Lung microvascular endothelial cell (primary cell): Measurements from ENCODE around the gene ETFA. TPM values are rescaled to one million over a fixed set of nuclear protein-coding genes. Genes with fewer than 3 reads are reported as not detected.

Experiments
- DNase-seq, 2 donors: peaks; one replicate each; pipeline versions ENCODE4 v3.0.0 to v3.0.0-alpha.2; 2010; ENCODE audit warnings: low read depth in 2 of 2
- total RNA-seq: library from RNA; depleted of rRNA; stranded (reverse); fragments of >200 nt; gene quantifications from 2 replicates; pipeline ENCODE4 v1.2.1, GENCODE V29; 2014

Gene ETFA
- total RNA-seq, 1 donor from 2014 or later: 158 TPM

DNA sequence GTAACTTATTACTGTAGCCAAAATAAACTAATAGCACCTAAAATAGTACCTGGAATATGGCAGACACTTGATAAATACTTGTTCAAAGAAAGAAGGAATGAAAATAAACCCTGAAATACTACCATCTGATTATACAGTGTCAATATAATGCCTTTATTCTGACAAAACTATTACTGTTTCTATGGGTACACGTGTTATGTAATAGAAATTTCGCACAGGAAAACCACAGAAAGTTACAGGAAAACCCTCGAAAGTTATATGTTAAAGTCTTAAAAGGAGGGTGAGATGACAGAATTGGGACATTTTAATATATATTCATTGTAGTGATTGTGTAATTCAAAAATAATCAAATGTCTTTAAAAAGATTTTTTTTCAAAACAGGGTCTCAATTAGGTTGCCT is 28.8 kb downstream of the ETFA start:
- DNase-seq: no peak

DNA sequence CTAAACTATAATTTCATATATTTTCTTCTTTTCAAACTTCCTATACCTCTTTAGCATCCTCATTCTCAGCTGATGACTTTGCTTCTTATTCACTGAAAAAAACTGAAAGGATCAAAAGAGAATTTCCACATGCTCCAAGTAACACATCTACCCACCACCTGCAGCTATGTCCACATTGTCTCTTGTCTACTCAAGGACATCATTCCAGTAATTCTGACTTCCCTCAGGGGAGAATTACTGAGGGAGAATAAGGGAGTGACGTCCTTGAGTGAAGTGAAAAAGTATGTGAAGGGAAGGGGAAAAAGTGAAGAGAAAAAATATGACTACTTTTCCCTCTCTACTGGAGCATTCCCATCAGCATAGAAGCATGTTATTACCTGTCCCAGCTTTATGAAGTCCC is 32.6 kb downstream of the ETFA start:
- DNase-seq: no peak

DNA sequence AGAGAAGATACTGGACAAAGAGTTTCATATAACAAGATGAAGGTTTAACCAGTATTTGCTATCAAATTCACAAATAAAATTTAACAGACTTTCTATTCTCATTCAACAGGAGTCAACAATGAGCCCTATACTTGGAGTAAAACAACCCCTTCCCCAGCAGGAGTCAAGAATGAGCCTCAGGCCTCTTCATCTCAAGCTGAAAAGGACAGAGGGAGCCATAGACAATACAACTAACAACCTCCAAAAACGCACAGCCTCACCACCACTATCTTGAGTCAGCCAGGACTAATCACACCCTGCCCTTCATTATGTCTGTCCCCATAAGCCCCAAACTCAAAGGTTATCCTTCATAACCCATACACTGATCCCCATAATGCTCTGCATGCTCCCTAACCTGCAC is 36.4 kb downstream of the ETFA start:
- no peak for DNase-seq

DNA sequence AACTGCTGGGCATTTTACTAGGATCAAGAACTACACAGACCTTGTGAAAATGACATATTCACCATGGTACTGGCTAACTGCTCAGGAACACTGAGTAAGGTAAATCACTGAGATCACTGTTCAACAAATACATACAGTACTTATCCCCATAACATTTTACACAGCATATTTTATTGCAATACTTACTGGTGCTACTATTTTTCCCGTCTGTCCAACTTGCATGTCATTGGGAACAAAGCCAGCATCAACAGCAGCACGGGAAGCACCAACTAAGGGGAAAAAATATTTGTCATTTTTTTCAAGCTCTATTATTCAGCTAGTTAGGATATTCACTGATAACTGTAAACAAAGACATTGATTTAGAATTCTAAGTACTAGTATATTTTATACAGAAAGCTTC is 37.0 kb downstream of the ETFA start:
- peak; percentile 56 to 92 for DNase-seq

DNA sequence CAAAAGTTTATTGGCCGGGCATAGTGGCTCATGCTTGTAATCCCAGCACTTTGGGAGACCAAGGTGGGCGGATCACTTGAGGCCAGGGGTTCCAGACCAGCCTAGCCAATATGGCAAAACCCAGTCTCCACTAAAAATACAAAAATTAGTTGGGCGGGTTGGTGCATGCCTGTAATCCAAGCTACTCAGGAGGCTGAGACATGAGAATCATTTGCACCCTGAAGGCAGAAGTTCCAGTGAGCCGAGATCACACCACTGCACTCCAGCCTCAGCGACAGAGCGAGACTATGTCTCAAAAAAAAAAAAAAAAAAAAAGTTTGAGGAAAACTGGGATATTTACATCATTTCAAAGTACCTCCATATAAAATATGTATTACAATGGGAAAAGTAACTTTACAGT is 40.4 kb downstream of the ETFA start:
- DNase-seq: no peak

DNA sequence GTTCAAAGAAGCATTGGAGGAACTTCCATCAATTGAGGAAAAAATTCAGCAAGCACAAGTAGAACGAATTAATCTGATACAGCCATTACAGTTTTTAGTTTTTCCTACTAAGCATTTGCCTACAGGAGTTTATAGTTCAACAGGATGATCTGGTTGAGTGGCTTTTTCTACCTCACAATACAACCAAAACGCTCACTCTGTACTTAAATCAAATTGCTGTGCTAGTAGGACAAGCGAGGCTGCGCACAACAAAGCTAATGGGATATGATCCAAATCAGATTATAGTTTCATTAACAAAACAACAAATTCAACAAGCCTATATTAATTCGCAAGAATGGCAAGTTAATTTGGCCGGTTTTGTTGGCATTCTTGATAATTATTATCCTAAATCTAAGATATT is 44.2 kb downstream of the ETFA start:
- no peak for DNase-seq

DNA sequence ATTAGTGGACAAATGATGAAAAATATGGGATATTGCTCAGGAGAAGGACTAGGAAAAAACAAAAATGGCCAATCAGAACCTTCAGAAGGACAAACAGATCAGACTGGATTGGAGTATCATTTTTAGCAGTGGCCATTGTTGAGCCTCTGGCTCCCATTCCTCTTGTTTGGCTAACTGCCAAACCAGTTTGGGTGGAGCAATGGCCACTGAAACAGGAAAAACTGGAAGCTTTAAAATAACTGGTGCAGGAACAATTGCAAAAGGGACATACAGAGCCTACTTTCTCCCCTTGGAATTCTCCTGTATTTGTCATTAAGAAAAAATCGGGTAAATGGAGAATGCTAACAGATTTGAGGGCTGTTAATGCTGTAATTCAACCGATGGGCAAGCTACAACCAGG is 45.5 kb downstream of the ETFA start:
- DNase-seq: peak; percentile 3 to 58

DNA sequence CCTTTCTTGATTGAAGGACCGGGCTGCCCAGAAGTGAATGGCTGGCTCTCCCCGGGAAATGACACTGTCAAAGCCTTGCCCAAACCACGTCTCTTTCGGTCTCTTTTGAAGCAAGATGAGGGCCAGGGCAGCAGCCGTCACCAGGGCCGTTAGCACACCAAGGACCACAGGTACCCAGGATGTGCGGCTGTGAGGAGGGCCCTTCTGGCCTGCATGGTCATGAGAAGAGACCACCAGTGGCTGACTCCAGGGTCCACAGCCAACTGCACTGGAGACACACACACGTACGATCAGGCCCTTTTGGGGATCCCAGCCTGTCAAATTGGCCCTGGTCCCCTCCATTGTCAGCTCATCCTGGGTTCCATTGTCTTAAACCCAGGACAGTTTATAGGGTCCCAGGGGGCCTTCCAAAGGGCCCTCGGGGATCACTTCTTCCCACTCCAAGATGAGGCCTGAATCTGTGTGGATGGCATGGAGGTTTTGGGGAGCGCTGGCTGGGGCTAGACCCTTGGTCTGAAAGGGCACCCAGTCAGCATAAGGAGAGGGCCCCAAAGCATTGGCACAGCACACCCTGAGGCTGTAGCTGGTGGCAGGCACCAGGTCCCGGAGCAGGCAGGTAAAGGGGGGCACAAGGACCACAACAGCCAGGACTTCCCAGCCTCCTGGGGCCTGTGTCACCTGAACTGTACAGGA is 50.9 kb downstream of the ETFA start:
- no peak for DNase-seq

DNA sequence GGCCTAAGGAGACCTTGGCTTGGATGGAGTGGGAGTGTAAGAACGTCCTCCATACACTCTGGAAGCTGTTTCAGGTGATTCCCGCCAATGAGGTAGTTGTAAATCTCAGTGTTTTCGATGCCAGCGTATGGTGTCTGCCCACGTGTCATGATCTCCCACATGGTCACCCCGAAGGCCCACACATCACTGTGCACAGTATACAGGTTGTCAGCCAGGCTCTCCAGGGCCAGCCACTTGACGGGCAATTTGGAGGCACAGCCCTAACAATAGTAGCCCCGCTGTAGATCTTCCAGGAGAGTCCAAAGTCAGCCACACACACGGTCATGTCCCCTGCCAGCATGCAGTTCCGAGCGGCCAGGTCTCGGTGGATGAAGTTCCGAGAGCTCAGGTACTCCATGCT is 51.9 kb downstream of the ETFA start:
- no peak for DNase-seq

DNA sequence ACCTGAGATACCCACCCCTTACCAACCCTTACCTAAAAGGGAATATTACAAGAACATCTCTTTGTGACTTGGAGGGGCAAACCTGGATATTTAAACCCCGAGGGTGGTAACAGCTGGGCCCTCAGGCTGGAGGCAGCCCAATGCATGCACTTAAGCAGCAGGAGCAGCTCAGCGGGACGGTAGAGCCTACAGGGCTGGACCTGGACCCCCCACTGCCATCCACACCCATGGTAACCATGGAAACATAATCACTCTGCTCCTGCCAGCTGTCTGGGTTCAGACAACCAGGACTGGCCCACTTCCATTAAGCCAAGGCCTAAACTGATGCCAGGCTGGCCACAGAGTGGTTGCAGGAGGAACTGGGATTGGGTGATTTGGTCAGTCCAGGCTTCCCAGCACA is 52.8 kb downstream of the ETFA start:
- DNase-seq: no peak

DNA sequence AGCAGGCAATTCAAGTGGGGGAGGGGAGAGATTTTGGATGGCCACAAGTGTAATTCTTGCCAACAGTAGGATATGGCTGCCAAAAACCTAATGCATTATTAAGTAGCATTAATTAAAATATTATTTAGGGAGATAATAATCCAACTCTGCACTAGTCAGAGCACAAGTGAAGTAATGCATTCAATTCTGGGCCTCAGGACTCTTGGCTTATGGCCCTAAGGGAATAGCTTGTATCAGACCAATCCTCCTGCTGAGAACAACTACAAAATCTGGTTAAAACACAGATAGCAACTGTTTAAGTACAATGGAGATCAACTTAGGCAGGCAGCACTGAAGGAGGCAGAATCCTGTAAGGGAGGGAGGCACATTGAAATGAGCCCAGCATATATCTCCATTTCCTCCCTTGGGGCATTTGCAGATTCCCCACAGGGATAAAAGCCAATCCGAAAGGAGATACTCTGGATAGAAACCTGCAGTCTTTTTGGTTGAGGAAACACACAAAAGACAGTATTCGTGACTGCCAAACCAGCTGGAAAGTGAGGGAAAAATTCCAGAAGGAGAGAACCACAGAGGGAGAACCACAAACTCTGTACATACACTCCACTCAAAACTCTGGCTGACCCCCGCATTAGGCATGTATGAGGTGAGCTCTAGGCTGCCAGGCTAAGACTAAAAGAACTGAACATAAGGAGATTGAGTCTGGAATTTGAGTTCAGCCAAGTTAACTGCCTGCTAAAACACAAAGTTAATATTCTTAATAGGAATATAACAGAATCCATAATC is 57.4 kb downstream of the ETFA start:
- DNase-seq: no peak

DNA sequence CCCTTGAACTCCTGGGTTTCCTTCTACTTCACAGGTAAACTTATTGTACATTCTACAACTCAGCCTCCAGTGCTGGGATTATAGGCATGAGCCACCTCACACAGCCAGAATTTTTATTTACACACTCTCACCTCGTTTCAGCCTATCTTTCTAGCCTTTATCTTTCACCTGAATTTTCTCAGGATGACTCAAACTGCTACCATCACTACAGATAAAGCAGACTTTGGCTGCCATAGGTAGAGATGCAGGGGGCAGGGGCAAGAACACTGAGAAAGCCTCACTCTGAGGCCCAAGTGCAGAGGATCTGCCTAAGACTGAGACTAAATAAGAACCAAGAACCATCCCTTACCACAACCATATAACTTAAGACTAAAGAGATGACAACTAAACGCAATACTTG is 59.0 kb downstream of the ETFA start:
- DNase-seq: no peak

DNA sequence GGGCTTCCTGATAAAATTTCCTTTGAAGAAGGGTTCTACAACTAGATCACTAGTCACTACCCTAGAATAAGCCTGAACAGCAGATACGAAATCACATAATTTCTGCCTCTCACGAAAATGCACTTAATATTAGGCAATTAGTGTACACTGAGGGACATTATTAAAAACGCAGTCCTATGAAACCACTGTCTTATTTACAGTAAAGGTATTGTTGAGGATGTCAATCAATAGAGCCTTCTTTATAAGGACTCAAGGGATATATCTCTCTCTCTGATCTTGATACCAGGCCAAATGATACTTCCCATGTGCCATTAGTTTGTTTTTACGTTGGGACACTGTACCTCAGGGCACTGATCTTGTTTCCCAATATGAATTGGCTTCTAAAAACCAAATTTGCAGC is 59.6 kb downstream of the ETFA start:
- DNase-seq: no peak

DNA sequence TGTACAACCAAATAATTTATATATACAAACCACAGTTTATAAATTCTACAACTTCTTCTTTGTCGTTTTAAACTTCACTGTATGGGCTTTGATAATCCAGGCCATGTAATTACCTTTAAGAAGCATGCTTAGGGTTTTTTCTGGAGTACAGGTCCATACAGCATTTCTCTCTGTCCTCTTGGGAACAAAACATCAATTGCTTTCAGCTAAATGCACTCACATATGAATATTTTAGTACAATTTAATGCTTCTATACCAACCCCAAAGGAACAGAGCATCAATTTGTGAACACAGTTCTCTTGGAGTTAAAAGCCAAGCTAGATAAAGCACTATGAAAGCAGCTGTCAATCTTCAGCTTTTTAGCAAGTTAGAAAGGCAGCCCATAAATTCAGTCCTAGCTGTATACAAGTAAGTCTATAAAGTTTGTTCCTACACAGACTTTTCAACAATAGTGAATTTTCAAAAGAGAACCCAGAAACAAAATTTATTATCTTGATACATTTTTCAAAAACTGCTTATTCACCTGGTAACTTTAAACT is 66.1 kb downstream of the ETFA start:
- no peak for DNase-seq

DNA sequence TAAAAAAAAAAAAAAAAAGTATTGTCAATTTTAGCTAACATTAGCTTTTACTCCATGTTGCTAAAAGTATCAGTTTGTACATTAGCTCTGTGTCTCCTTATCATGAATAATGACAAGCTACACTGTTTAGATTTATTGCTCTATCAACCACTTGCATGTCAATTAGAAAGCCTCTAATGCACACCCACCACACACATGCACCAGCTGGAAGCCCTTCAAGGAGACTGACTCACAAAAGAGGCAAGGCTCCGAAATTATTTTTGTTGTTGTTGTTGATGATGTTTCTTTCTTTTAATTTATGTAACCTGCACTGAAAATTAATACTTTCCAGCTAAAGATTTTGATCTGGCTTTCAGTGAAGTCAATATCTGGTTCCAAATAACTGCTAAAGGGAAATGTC is 71.5 kb downstream of the ETFA start:
- DNase-seq: no peak

DNA sequence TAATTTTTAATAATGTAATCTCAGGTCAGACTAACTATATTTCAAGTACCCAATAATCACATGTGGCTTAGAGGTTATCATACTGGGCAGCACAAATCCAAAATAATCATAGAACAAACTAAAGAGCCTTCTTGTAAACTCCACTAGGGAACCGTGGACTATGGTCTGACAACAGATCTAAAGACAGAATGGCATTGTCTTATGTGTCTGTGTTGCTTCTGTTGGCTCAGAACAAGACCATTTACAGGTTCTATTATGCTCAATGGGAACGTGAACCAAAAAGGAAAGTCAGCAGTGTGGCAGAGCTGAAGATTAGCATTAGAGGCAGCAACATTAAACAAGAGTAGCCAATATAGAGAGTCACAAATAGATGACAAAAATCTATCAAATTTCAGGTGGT is 74.9 kb downstream of the ETFA start:
- DNase-seq: no peak

DNA sequence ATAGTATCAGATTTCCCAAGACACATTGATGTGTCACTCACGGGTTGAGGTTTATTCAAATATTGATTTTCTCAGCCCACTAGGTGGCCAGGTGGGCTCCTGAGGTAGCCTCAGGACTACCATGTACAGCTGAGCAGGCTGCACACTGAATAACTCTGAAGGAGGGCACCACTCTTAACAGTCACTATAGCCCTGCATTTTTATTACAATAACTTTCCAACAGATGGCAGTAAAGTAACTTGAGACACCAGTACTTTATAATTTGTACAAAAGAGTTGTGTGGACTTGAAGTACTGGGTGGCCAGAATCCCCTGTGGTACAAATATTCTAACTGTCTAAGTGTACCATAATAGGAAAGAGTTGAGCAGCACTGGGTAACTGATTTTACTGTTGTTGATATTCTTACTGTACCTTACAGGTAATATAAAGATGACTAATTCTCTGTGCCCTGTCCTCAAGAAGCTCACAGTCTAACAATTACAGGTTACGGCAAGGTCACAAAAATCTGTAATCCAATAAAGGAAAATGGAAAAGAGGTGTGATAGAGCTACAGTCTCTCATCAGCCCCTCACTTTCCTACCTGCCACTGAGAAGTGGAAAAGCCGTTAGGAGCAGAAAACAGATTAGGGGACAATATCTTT is 76.0 kb downstream of the ETFA start:
- DNase-seq: peak; percentile 59 to 71

DNA sequence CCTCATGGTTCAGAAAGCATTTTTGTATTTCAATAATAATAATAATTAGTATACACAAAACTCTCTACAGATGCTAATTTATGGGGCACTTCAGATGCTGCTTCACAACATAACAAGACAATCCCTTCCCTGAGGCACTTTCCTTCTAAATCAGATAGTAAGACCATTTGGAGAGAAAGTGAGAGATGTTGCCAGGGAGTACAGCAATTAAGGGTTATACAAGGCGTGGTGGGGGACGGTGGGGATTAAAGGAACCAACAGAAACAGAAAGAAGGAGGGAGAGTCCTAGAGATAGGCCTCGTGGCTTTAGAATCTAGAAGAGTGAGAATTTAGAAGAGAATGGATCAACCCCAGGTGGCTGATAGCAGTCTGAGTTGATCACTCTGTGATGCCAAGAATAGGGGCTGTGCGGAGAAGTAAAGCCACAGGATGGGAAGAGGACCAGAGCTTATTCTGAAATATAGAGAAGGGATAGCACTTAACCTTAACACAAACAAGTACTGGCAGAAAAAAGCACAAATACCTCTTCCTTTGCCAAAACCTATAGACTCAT is 76.9 kb downstream of the ETFA start:
- DNase-seq: no peak

DNA sequence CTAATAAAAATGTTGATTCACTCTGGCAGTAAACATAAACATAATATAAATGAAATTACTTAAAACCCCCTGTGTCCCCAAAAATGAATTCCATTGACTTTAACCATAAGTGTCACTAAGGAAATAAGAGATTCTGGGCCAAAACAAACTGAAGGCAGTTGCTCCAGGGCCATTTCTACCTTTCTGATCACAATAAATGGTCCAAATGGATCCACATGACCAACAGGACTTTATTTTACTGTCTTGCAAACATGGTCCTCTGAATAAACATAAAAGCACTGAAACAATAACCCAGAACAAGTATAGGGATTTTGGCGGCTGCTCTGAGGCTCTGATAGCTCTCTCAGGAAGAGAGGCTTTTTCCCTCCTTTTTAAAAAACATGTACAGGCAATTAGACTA is 77.3 kb downstream of the ETFA start:
- DNase-seq: no peak

DNA sequence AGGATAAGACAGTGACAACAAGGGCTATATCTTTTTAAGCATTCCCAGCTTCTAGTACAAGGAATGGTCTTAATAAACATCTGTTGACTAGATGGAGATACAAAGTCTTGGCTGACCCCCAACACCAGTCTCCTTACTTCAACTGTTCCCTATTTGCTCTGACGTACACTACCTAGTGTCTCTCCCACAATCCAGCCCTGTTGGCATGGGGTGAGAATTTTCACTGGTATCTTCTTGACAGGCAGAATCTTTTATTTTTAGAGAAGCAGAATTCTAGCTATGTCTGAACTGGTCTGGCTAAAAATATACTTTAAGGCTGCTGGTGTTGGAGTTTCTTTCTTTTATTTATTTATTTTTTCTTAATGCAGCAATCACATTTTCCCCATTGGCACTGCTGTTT is 82.0 kb downstream of the ETFA start:
- no peak for DNase-seq

DNA sequence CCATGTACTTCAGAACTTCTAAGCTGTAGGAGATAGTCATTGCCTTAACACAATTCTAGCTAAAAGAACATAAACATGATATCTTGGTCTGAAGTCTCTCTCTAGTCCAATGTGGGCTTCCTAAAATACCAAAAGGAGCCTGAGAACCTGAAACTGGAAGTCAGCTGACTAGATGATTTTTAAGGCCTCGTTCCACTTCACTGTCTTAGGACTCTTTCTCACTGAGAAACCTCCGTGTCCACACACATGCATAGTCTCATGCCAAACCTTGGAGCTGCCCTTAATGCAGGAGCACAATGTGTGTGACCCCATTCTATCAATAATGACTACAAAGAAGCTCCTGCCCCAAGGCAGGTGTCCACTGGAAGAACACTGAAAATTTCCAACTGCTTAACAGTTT is 87.7 kb downstream of the ETFA start:
- DNase-seq: no peak

DNA sequence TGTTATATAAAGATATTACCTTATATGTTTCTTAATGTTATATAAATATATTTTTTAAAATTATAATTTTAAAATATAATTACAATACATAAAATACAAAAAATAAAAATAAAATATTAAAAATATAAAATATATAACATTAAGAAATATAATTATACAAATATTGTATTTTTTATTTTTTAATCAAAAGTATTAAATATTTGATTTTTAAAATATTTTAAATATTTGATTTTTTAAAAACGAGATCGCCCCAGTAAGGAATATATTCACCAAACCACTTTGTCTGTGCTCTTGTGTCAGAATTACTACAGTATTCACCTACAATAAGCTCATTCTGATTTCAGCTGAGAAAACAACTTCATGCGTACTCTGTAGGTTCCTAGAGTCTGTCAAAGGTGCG is 89.1 kb downstream of the ETFA start:
- no peak for DNase-seq
